Measurements from ENCODE around the gene PLAA. TPM values are rescaled to one million over a fixed set of nuclear protein-coding genes. Genes with fewer than 3 reads are reported as not detected.
A peak's percentile ranks its signal among the peaks of the same experiment; 100 is the strongest.
"Not testable (repeated sequence)": the region's sequence is repeated elsewhere in the genome, so short reads cannot be mapped to it uniquely, and the experiment has no call there.

PLAA gene
- total RNA-seq, 1 donor from 2014 or later, result 46.2 TPM

GRCh38 chr9:26937816-26938371 lies 9.1 kb downstream of the PLAA start:
- no peak for DNase-seq (ENCODE audit: extremely low read depth, low read depth, low spot score)

- DNase-seq (ENCODE audit: extremely low read depth, low read depth, low spot score), result no peak
These were observed 11.2 kb downstream of the PLAA start for GRCh38 chr9:26935847-26936246.

DNA sequence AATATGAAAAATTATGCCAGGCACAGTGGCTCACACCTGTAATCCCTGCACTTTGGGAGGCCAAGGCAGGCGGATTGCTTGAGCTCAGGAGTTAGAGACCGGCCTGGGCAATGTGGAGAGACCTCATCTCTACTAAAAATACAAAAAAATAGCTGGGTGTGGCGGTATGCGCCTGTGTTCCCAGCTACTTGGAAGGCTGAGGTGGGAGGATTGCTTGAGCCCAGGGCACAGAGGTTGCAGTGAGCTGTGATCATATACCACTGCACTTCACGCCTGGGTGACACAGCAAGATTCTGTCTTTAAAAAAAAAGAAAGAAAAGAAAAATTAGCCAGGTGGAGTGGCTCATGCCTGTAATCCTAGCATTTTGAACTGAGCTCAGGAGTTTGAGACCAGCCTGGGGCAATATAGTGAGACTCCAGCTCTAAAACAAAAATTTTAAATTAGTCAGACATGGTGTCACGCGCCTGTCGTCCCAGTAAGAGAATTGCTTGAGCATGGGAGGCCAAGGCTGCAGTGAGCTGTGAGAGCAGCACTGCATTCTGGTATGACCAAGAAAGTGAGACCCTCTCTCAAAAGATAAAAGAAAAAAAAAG lies 18.0 kb downstream of the PLAA start:
- no peak for DNase-seq (ENCODE audit: extremely low read depth, low read depth, low spot score)

GRCh38 chr9:26925609-26926008 lies 21.4 kb downstream of the PLAA start:
- no peak for DNase-seq (ENCODE audit: extremely low read depth, low read depth, low spot score)

- no peak for DNase-seq (ENCODE audit: extremely low read depth, low read depth, low spot score)
These were observed 27.3 kb downstream of the PLAA start for GRCh38 chr9:26919698-26920097.

DNA sequence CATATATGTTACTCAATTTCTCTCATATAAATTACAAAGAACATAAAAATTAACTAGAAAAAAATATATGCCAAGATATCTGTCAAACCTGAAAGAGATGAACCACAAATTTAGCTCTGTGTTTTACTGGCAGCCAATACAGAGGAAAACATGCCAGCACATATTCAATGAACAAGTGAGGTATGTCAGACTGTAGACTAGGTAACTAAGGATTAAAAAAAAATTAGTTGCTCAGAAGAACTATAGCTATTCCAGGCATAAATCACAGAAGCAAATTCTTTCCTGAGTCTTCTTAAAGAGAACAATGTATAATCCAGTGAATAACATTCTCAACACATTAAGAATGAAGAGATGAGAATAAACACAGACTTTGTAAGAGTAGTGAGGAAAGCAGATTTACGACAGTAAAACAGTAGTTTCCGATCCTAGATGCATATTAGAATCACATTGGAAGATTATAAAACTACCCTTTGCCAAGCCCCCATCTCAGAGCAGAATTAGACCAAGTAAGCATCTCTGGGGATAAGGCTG lies 33.8 kb downstream of the PLAA start:
- no peak for DNase-seq (ENCODE audit: extremely low read depth, low read depth, low spot score)

GRCh38 chr9:26904671-26905070 lies 42.4 kb downstream of the PLAA start:
- no peak for DNase-seq (ENCODE audit: extremely low read depth, low read depth, low spot score)

DNA sequence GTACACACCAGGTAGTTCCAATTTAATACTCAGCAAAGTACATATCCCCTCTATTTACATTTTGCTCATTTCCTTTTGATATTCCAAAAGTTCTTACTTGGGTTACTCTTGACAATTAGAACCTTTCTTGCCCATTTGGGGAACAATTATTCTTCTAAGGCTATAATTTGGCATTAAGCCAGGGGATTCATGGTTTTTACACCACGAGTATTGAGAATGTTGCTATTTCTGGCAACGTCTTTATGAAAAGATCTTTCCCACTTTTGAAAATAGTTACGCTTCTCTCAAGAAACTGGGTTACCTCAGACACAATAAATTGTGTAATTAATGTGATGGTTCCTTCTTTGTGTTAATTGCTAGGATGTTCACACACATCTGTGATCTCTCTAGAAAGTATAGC lies 43.0 kb downstream of the PLAA start:
- DNase-seq (ENCODE audit: extremely low read depth, low read depth, low spot score), result no peak

- no peak for DNase-seq (ENCODE audit: extremely low read depth, low read depth, low spot score)
These were observed 53.9 kb downstream of the PLAA start for GRCh38 chr9:26893030-26893676.

DNA sequence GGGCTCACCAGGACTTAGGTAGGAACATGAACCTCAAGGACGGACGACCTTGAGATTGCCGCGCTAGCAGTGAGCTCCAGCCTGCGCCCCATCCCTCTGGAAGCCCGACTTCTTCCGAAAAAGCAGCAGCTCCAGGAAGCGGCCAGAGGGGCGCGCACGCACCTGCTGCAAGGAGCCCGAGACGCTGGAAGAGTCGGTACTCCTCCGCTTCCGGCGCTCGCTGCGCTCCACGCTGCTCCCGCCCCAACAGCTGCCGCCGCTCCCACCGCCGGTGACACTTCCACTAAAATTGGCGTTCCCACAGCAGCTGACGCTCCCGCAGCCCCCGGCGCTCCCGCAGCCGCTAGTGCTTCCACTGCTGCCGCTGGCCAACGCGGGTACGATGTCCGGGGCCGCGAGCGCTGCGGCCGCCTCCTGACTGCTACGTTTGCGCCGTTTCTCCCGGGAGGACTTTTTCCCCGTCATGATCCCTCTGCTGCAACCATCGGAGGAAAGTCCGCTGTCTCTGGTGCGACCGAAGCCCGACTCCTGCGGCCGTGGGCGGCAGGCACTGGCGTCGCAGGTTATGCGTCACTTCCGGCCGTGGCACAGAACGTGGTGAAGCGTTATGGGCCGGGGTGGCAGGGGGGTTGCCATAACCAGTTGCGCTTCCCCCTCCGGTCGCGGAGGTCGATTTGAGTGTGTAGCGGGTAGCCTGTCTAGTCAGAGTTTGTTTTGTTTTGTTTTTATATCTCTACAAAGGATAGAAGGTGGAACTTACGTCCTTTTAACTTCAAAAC lies 54.6 kb downstream of the PLAA start, which contains the start of gene CAAP1:
TSS of gene CAAP1 (minus strand) at position 552 of the 779 bp plus-strand sequence. CDS start at position 465, 87 bp downstream.
- DNase-seq (ENCODE audit: extremely low read depth, low read depth, low spot score), result peak; percentile 54

- no peak for DNase-seq (ENCODE audit: extremely low read depth, low read depth, low spot score)
These were observed 55.3 kb downstream of the PLAA start for GRCh38 chr9:26891726-26892125.

- DNase-seq (ENCODE audit: extremely low read depth, low read depth, low spot score), result no peak
These were observed 58.8 kb downstream of the PLAA start for GRCh38 chr9:26888271-26888670.

DNA sequence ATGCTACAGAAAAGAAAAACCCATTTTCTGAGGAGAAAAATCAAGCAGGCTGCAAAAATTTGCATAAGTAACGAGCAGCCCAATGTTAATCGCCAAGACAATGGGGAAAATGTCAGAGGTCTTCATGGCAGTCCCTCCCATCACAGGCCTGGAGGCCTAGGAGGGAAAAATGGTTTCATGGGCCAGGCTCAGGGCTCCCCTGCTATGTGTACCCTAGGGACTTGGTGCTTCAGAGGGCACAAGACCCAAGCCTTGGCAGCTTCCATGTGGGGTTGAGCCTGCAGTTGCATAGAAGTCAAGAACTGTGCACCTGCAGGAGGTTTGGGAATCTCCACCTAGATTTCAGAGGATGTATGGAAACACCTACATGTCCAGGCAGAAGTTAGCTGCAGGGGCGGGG lies 64.9 kb downstream of the PLAA start:
- DNase-seq (ENCODE audit: extremely low read depth, low read depth, low spot score), result no peak

- DNase-seq (ENCODE audit: extremely low read depth, low read depth, low spot score), result no peak
These were observed 66.8 kb downstream of the PLAA start for GRCh38 chr9:26880262-26880661.

GRCh38 chr9:26875155-26875554 lies 71.9 kb downstream of the PLAA start:
- DNase-seq (ENCODE audit: extremely low read depth, low read depth, low spot score), result not testable (repeated sequence)

DNA sequence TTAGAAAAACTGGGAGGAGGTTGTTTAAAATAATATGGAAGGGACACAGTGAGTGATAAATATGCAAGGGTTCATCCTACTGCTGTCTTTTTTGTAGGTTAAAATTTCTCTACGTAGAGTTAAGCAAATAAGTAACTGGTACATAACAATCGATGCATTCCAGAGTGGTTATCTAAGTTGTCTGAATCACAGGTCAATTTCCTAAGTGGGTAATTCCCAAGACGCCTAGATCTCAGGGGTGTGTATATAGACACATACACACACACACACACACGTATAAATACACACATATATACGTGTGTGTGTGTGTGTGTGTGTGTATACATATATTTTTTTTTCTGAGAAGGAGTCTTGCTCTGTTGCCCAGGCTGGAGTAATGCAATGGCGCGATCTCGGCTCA lies 76.8 kb downstream of the PLAA start:
- peak; percentile 14 for DNase-seq (ENCODE audit: extremely low read depth, low read depth, low spot score)

GRCh38 chr9:26863074-26863473 lies 84.0 kb downstream of the PLAA start:
- DNase-seq (ENCODE audit: extremely low read depth, low read depth, low spot score), result no peak

GRCh38 chr9:26856413-26857032 lies 90.5 kb downstream of the PLAA start:
- DNase-seq (ENCODE audit: extremely low read depth, low read depth, low spot score), result peak; percentile 34

Measured in glomerular endothelial cell (primary cell).